ENCODE data around the gene CCDC102B. TPM values are rescaled to one million over a fixed set of nuclear protein-coding genes. Genes with fewer than 3 reads are reported as not detected.
"Not testable (repeated sequence)": the region's sequence is repeated elsewhere in the genome, so short reads cannot be mapped to it uniquely, and the experiment has no call there.

The CCDC102B gene
- total RNA-seq, 6 experiments from 2014 or later = 1.2 to 3.5 (median 2.5) TPM

DNA sequence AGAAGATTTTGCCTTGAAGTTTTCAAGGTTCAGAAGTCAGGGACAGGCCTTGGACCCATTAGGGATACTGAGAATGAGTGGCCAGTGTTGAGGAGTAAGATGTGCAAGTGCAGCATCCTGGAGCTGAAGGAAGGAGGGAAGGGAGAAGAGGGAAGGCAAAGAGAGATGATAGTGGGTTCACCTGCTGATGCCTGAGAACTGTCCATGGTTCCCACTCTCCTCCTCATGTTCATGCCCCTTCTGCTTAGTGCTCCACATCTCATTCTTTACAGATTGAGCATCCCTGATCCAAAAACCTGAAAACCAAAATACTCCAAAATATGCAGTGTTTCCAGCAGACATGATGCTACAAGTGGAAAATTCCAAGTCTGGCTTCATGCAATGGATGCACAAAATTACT, 137.8 kb downstream of the CCDC102B start:
- no peak overlapping the region for H3K27ac Mint-ChIP-seq
- no peak overlapping the region for H3K4me3 Mint-ChIP-seq
- H3K36me3 Mint-ChIP-seq (ENCODE audit: low read depth) = no peaks in the 10 kb centered on the region
- peaks cover 2% of the 10 kb centered on the region; the same call in 1 of the 2 replicates for H3K27me3 Mint-ChIP-seq (ENCODE audit: insufficient read depth)
- DNase-seq = no peak
- H3K4me1 Mint-ChIP-seq (ENCODE audit: low read depth) = no peaks in the 10 kb centered on the region
- no peak for TF ChIP-seq CTCF (IDR thresholded peaks at IDR 0.05)
- H3K9me3 Mint-ChIP-seq = no peaks in the 10 kb centered on the region

- Mint-ChIP-seq H3K4me3 (no peak overlapping the region), H3K36me3 (ENCODE audit: low read depth) (no peaks in the 10 kb centered on the region), H3K27ac (no peak overlapping the region), H3K4me1 (ENCODE audit: low read depth) (no peaks in the 10 kb centered on the region), H3K9me3 (no peaks in the 10 kb centered on the region), H3K27me3 (ENCODE audit: insufficient read depth) (peaks cover 2% of the 10 kb centered on the region; the same call in 1 of the 2 replicates)
- no peak for DNase-seq
- no peak for TF ChIP-seq CTCF (IDR thresholded peaks at IDR 0.05)
Measured at GRCh38 chr18:68937029-68937599, 139.2 kb downstream of the CCDC102B start.

DNA sequence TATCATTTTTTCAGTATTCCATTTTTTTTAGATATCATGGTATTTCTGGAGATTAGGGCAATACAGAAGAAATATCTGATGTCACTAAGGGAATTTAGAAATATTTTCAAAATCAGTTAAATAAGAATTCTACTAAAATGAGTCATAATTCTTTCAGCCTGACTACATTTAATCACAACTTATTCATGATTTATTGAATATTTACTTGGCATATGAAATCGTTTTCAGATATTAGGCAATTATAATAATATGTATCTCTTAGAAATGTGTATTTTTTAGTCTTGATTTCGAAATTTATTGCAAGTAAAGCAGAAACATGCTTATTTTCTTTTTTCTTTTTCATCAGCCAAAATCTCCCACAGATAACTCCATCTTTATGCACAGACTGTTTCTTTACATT, 142.2 kb downstream of the CCDC102B start:
- Mint-ChIP-seq H3K4me3 (no peak overlapping the region), H3K9me3 (no peaks in the 10 kb centered on the region), H3K4me1 (ENCODE audit: low read depth) (no peaks in the 10 kb centered on the region), H3K36me3 (ENCODE audit: low read depth) (no peaks in the 10 kb centered on the region), H3K27me3 (ENCODE audit: insufficient read depth) (peaks cover 2% of the 10 kb centered on the region; the same call in 1 of the 2 replicates), H3K27ac (no peak overlapping the region)
- no peak for DNase-seq
- no peak for TF ChIP-seq CTCF (IDR thresholded peaks at IDR 0.05)

- no peaks in the 10 kb centered on the region for H3K9me3 Mint-ChIP-seq
- no peak for DNase-seq
- H3K4me1 Mint-ChIP-seq (ENCODE audit: low read depth) = no peaks in the 10 kb centered on the region
- no peaks in the 10 kb centered on the region for H3K27me3 Mint-ChIP-seq (ENCODE audit: insufficient read depth)
- no peaks in the 10 kb centered on the region for H3K36me3 Mint-ChIP-seq (ENCODE audit: low read depth)
- H3K4me3 Mint-ChIP-seq = no peak overlapping the region
- no peak overlapping the region for H3K27ac Mint-ChIP-seq
- TF ChIP-seq CTCF (IDR thresholded peaks at IDR 0.05) = no peak
Measured at GRCh38 chr18:68940754-68941153, 142.9 kb downstream of the CCDC102B start.

DNA sequence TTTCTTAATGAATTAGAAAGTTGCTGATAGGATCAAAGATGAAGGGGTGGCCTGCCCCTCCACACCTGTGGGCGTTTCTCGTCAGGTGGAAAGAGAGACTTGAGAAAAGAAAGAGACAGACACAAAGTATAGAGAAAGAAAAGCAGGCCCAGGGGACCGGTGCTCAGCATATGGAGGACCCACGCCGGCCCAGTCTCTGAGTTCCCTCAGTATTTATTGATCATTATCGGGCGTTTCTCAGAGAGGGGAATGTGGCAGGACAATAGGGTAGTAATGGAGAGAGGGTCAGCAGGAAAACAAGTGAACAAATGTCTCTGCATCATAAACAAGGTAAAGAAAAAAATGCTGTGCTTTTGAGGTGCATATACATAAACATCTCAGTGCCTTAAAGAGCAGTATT, 144.3 kb downstream of the CCDC102B start:
- H3K9me3 Mint-ChIP-seq = no peaks in the 10 kb centered on the region
- H3K36me3 Mint-ChIP-seq (ENCODE audit: low read depth) = no peaks in the 10 kb centered on the region
- H3K27ac Mint-ChIP-seq = no peak overlapping the region
- TF ChIP-seq CTCF (IDR thresholded peaks at IDR 0.05) = no peak
- H3K4me3 Mint-ChIP-seq = no peak overlapping the region
- no peaks in the 10 kb centered on the region for H3K4me1 Mint-ChIP-seq (ENCODE audit: low read depth)
- no peaks in the 10 kb centered on the region for H3K27me3 Mint-ChIP-seq (ENCODE audit: insufficient read depth)
- no peak for DNase-seq

DNA sequence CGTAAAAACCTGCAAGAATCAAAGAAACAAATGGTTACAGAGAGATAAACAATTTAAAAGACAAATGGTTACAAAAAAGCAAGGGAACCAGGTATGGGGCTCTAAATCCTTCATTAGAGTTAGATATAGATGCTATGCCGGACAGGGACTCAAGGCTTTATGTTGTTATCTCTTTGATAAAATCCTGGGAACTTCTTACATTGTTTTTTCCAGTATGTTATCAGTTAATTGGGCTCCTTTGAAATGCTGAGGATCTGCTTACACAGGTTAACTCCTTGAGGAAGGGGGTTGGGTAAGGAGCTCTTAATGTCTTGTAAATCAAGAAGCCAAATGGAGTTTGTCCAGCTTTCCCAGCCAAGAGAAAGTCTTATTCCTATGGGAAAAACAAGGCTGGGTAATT, 146.0 kb downstream of the CCDC102B start:
- not testable (repeated sequence) for H3K4me3 Mint-ChIP-seq; H3K9me3 Mint-ChIP-seq; H3K4me1 Mint-ChIP-seq (ENCODE audit: low read depth); H3K36me3 Mint-ChIP-seq (ENCODE audit: low read depth); H3K27me3 Mint-ChIP-seq (ENCODE audit: insufficient read depth); H3K27ac Mint-ChIP-seq; DNase-seq
